Body of pancreas (tissue), 4 donors: Measurements from ENCODE around the gene KCNA10. TPM values are rescaled to one million over a fixed set of nuclear protein-coding genes. Genes with fewer than 3 reads are reported as not detected.

ENCODE experiments used
- ATAC-seq: fragments of 150-250 bp; one replicate; pipeline ENCODE4 v1.9.1; 2016
- DNase-seq, 4 donors: peaks; one replicate each; pipeline ENCODE4 v3.0.0-alpha.2; 2019
- H3K27ac ChIP-seq, 4 donors: fragments of 200-600 bp; sonication (generic); 1 replicate in 3 of 4; 2 replicates in 1 of 4; pipeline versions ENCODE4 v1.5.1 to v1.6.1; 2016 to 2019; ENCODE audit warnings: mild to moderate bottlenecking in 1 of 4, mixed read lengths in 1 of 4, moderate library complexity in 1 of 4
- H3K27me3 ChIP-seq, 2 donors: fragments of 200-600 bp; sonication (generic); one replicate each; pipeline ENCODE4 v1.6.0; 2016; ENCODE audit warnings: mild to moderate bottlenecking in 1 of 2
- H3K36me3 ChIP-seq, 2 donors: fragments of 200-600 bp; sonication (generic); replicated peaks in 1 of 2; 2 replicates each; pipeline ENCODE4 v1.5.1; 2016; ENCODE audit warnings: low read depth in 2 of 2; ENCODE audit not compliant: insufficient read depth in 1 of 2
- H3K4me1 ChIP-seq: fragments of 200-600 bp; sonication (generic); one replicate; pipeline ENCODE4 v1.6.0; 2016
- H3K4me3 ChIP-seq, 2 donors: fragments of 200-600 bp; sonication (generic); 1 replicate in 1 of 2; 2 replicates in 1 of 2; pipeline ENCODE4 v1.5.1; 2016 to 2019
- H3K9me3 ChIP-seq, 3 donors: fragments of 200-600 bp; sonication (generic); 1 replicate in 2 of 3; 2 replicates in 1 of 3; pipeline ENCODE4 v1.5.1; 2016
- POLR2A ChIP-seq, 3 donors: fragments of 450-650 bp; IDR thresholded peaks; one replicate each; pipeline ENCODE4 v1.6.1; 2016; ENCODE audit warnings: antibody characterized with exemption in 3 of 3, mild to moderate bottlenecking in 2 of 3
- WGBS, 2 donors: methylation state at CpG; one replicate each; pipeline ENCODE4 v1.1.5; 2017; 5-methylcytosine and 5-hydroxymethylcytosine counted together
- intact Hi-C: fragments of 100-400 bp; cut with DNase I; formaldehyde crosslinking; loops from one replicate; pipeline ENCODE4 v1.15.1; 2023
- total RNA-seq, 2 donors: library from RNA; depleted of rRNA; stranded (reverse); fragments of >200 nt; gene quantifications; one replicate each; pipeline ENCODE4 v1.1.0, GENCODE V29; 2016
- TF ChIP-seq, protein P1 (sequence below), 7 experiments: fragments of 450-650 bp in 4 of 7; fragments of 200-600 bp in 3 of 7; sonication (generic) in 3 of 7; IDR thresholded peaks; one replicate each; pipeline ENCODE4 v1.5.1; 2016 to 2019; ENCODE audit warnings: antibody characterized with exemption in 7 of 7

The KCNA10 gene
- total RNA-seq, 2 donors from 2014 or later = not detected

DNA sequence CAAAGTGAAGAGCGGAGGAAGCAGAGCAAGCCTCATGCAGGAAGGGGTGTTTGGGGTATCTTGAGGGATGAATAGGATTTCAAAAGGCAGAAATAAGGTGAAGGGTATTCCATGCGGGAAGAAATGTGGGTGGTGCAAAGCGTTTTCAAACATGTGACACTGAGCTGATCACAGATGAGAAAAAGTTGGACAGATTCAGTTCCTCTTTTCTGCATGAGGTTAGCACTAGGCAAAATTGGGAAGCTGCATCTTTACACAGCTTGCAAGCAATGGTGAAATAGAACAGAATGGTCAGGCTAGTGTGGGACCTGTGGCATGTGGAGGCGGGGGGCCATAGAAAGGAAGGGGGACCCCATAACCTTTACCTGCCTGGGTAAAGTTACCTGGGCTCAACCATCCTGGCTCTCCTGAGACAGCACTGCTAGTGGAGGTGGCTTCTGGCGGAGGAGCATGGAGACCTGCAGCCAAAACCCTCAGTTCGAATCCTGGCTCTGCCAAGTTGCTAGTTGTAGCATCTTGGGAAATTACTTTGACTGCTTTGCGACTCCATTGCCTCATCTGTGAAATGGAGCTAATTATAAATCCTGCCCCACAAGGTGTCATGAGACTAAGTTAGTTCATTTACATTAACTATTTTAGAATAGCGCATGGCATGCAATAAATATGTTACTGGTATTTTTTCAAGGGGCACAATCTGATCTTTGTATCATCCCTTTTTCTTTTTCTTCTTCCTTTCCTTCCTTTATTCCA lies 16.4 kb downstream of the KCNA10 start:
- ATAC-seq (no peak), DNase-seq (peak in 1 of 4 donors; percentile 15)
- Histone ChIP-seq H3K4me1 (no peaks in the 10 kb centered on the region), H3K27ac (no peak overlapping the region), H3K36me3 (no peaks in the 10 kb centered on the region), H3K4me3 (no peak overlapping the region), H3K27me3 (no peaks in the 10 kb centered on the region), H3K9me3 (no peaks in the 10 kb centered on the region)
- intact Hi-C loops = no loop called here
- TF ChIP-seq, protein P1, sequence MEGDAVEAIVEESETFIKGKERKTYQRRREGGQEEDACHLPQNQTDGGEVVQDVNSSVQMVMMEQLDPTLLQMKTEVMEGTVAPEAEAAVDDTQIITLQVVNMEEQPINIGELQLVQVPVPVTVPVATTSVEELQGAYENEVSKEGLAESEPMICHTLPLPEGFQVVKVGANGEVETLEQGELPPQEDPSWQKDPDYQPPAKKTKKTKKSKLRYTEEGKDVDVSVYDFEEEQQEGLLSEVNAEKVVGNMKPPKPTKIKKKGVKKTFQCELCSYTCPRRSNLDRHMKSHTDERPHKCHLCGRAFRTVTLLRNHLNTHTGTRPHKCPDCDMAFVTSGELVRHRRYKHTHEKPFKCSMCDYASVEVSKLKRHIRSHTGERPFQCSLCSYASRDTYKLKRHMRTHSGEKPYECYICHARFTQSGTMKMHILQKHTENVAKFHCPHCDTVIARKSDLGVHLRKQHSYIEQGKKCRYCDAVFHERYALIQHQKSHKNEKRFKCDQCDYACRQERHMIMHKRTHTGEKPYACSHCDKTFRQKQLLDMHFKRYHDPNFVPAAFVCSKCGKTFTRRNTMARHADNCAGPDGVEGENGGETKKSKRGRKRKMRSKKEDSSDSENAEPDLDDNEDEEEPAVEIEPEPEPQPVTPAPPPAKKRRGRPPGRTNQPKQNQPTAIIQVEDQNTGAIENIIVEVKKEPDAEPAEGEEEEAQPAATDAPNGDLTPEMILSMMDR (IDR thresholded peaks at IDR 0.05) = no peak
- no peak for TF ChIP-seq POLR2A (IDR thresholded peaks at IDR 0.05)
- 53 to 57% methylated on average over 8 of the region's 8 CpGs for WGBS, 2 donors

DNA sequence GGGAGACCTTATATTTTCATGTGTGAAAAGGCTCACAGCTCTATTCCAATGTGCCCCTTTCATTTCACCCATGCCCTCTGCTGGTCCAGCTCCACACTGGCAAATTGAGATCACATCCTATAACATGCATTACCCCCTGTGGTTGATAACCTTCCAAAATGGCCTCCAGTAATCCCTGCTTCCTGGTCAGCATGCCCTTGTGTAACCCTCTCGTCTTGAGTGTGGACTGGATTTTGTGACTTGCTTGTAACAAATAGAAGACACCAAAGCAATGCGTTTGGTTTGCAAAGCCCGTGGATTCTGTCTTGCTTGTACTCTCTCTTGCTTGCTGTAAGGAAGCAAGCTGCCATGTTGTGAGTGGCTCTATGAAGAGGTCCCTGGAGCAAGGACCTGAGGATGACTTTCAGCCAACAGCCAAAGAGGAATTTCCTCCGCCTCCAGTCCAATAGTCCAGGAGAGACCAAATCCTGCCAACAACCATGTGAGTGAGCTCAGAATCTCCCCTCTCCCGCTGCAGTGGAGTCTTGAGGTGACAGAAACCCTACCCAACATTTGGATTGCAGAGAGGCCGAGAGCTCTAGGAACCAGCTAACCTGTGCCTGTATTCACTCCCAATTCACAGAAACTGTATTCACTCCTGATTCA lies 17.4 kb downstream of the KCNA10 start:
- intact Hi-C loops = no loop called here
- no peak overlapping the region for H3K27ac ChIP-seq
- no peak overlapping the region for H3K4me3 ChIP-seq
- H3K9me3 ChIP-seq = no peaks in the 10 kb centered on the region
- 71 to 75% methylated on average over 6 of the region's 6 CpGs for WGBS, 2 donors
- H3K27me3 ChIP-seq = no peaks in the 10 kb centered on the region
- DNase-seq (no peak), ATAC-seq (no peak)
- no peaks in the 10 kb centered on the region for H3K36me3 ChIP-seq
- TF ChIP-seq, protein P1 (IDR thresholded peaks at IDR 0.05) = no peak
- no peak for TF ChIP-seq POLR2A (IDR thresholded peaks at IDR 0.05)
- H3K4me1 ChIP-seq = no peaks in the 10 kb centered on the region

DNA sequence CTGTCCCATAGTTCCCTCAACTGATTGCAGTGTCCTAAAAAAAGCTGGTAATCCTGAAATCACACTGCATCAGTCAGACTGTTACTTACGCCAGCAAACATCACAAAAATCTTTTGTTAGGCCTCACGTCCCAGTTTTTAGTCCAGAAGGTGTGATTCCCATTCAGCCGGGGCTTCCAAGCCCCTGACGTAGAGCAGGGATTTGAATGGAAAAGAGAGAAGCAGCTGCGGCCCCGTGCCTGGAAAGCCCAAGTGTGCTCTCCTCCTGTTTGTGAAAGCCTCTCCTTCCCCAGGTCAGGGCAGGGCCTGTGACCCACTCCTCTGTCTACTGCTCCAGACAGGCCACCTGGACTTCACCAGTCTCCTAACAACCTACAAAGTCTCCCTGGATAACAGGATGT lies 20.7 kb downstream of the KCNA10 start:
- no peak for TF ChIP-seq POLR2A (IDR thresholded peaks at IDR 0.05)
- TF ChIP-seq, protein P1 (IDR thresholded peaks at IDR 0.05) = no peak
- no peak overlapping the region for H3K27ac ChIP-seq
- no peak for ATAC-seq
- no peak for DNase-seq
- H3K4me1 ChIP-seq = no peaks in the 10 kb centered on the region
- intact Hi-C loops = no loop called here
- H3K9me3 ChIP-seq = no peaks in the 10 kb centered on the region
- H3K27me3 ChIP-seq = no peaks in the 10 kb centered on the region
- H3K4me3 ChIP-seq = no peak overlapping the region
- 48 to 62% methylated on average over 6 of the region's 6 CpGs for WGBS, 2 donors
- H3K36me3 ChIP-seq = no peaks in the 10 kb centered on the region

DNA sequence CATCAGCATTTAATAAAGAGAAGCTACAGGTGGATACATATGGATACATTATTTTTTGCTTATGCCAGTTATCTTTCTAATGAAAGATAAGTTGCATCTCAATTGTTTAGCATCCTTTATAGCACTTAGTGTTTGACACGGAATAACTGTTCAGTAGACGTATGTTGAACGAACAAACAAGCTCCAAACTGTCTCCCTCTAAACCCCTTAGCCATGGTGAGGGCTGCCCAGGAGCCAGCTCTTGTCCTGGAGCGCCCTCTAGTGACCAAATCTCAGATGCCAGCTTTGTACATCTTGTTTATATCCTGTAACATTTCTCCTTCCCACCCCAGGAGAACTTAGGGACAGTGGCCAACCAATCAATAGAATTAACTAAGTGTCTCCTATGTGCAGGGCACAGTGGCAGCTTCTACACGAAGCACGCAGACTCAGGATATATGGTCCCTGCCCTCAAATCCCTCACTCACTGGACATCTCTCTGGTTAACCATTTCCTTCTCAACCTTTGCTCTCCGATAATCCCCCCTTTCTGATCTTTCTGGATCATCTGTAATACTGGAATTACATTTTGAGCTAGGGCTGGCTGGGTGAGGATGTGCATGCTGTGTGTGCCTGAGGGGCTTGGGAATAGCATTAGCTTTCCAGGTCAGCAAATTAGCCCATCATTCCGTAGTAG lies 22.9 kb downstream of the KCNA10 start:
- H3K4me1 ChIP-seq = peaks cover 4% of the 10 kb centered on the region
- H3K36me3 ChIP-seq = no peaks in the 10 kb centered on the region
- no peak for TF ChIP-seq POLR2A (IDR thresholded peaks at IDR 0.05)
- TF ChIP-seq, protein P1 (IDR thresholded peaks at IDR 0.05) = peak; percentile 89 to 96 (median 93)
- DNase-seq (peak; percentile 87 to 90 (median 88)), ATAC-seq (peak; percentile 89)
- no peak overlapping the region for H3K27ac ChIP-seq
- no peaks in the 10 kb centered on the region for H3K27me3 ChIP-seq
- H3K9me3 ChIP-seq = no peaks in the 10 kb centered on the region
- intact Hi-C loops = no loop called here
- WGBS, 2 donors = 22 to 23% methylated on average over 8 of the region's 8 CpGs
- H3K4me3 ChIP-seq = no peak overlapping the region
